ENCODE results near the gene SAMHD1.
"Not testable (repeated sequence)": the region's sequence is repeated elsewhere in the genome, so short reads cannot be mapped to it uniquely, and the experiment has no call there.

Gene SAMHD1

GRCh38 chr20:36951979-36952738, 651 bp upstream of the SAMHD1 start:
- DNase-seq = no peak

GRCh38 chr20:36950414-36951197, 902 bp downstream of the SAMHD1 start:
- peak; percentile 45 for DNase-seq

GRCh38 chr20:36941401-36941835, 10.1 kb downstream of the SAMHD1 start:
- peak; percentile 38 for DNase-seq

GRCh38 chr20:36937402-36937770, 14.1 kb downstream of the SAMHD1 start:
- DNase-seq = no peak

- DNase-seq = not testable (repeated sequence)
Measured at GRCh38 chr20:36936761-36937401, 14.6 kb downstream of the SAMHD1 start.

- no peak for DNase-seq
Measured at GRCh38 chr20:36936341-36936740, 15.2 kb downstream of the SAMHD1 start.

- not testable (repeated sequence) for DNase-seq
Measured at GRCh38 chr20:36933571-36933970, 17.9 kb downstream of the SAMHD1 start.

GRCh38 chr20:36932476-36933426, 18.8 kb downstream of the SAMHD1 start:
- no peak for DNase-seq

- DNase-seq = not testable (repeated sequence)
Measured at GRCh38 chr20:36932067-36932466, 19.4 kb downstream of the SAMHD1 start.

GRCh38 chr20:36929691-36930090, 21.8 kb downstream of the SAMHD1 start:
- no peak for DNase-seq

- DNase-seq = no peak
Measured at GRCh38 chr20:36929290-36929689, 22.2 kb downstream of the SAMHD1 start.

- no peak for DNase-seq
Measured at GRCh38 chr20:36927704-36928103, 23.8 kb downstream of the SAMHD1 start.

GRCh38 chr20:36926653-36927200, 24.8 kb downstream of the SAMHD1 start:
- no peak for DNase-seq

- DNase-seq = no peak
Measured at GRCh38 chr20:36925234-36925633, 26.3 kb downstream of the SAMHD1 start.

GRCh38 chr20:36924167-36925045, 27.1 kb downstream of the SAMHD1 start:
- DNase-seq = no peak

GRCh38 chr20:36920334-36920730, 31.2 kb downstream of the SAMHD1 start:
- no peak for DNase-seq

GRCh38 chr20:36919715-36920333, 31.7 kb downstream of the SAMHD1 start:
- DNase-seq = peak; percentile 44

GRCh38 chr20:36917943-36918342, 33.6 kb downstream of the SAMHD1 start:
- no peak for DNase-seq

GRCh38 chr20:36917240-36917639, 34.3 kb downstream of the SAMHD1 start:
- no peak for DNase-seq

- DNase-seq = no peak
Measured at GRCh38 chr20:36916199-36916598, 35.3 kb downstream of the SAMHD1 start.

- no peak for DNase-seq
Measured at GRCh38 chr20:36908603-36909002, 42.9 kb downstream of the SAMHD1 start.

All from CD4-positive, alpha-beta T cell treated with Interleukin-6 for 4 hours (primary cell).